Activated CD8-positive, alpha-beta T cell treated with anti-CD3 and anti-CD28 coated beads for 36 hours (primary cell): ENCODE results near the gene MYO18A. TPM values are rescaled to one million over a fixed set of nuclear protein-coding genes. Genes with fewer than 3 reads are reported as not detected.

Source experiments
- ATAC-seq: fragments of 200-7000 bp; cut with Tn5 transposase; one replicate; pipeline ENCODE4 v1.10.0; 2021; ENCODE audit warnings: mild to moderate bottlenecking, moderate library complexity
- CTCF ChIA-PET: fragments of 350-600 bp; sonication (Branson Sonifier 250); formaldehyde crosslinking; loops from one replicate; lab custom pipeline; 2021; ENCODE audit warnings: antibody characterized with exemption; lab: Charles Lee
- POLR2A ChIA-PET: fragments of 350-600 bp; sonication (Branson Sonifier 250); formaldehyde crosslinking; loops from one replicate; lab custom pipeline; 2021; ENCODE audit warnings: antibody characterized with exemption; lab: Charles Lee
- DNase-seq: peaks from one replicate; pipeline ENCODE4 v3.0.0-alpha.2; 2020
- H3K27ac Mint-ChIP-seq: one replicate; pipeline ENCODE4 v1.8.0; 2021; ENCODE audit warnings: mild to moderate bottlenecking, mixed read lengths
- H3K27me3 Mint-ChIP-seq: one replicate; pipeline ENCODE4 v1.8.0; 2021; ENCODE audit warnings: mixed read lengths
- H3K36me3 Mint-ChIP-seq: one replicate; pipeline ENCODE4 v1.8.0; 2021; ENCODE audit warnings: low read depth, mixed read lengths
- H3K4me1 Mint-ChIP-seq: one replicate; pipeline ENCODE4 v1.8.0; 2021; ENCODE audit warnings: low read depth, mixed read lengths
- H3K4me3 Mint-ChIP-seq: one replicate; pipeline ENCODE4 v1.8.0; 2021; ENCODE audit warnings: mild to moderate bottlenecking, moderate library complexity, mixed read lengths
- H3K9me3 Mint-ChIP-seq: one replicate; pipeline ENCODE4 v1.8.0; 2021; ENCODE audit warnings: mixed read lengths
- intact Hi-C: fragments of 100-400 bp; cut with micrococcal nuclease; formaldehyde crosslinking; loops from one replicate; pipeline ENCODE4 v1.10.0; 2022
- total RNA-seq, 2 experiments: library from RNA; stranded (reverse); gene quantifications; one replicate each; pipeline ENCODE4 v1.2.3, GENCODE V29; 2021
- TF ChIP-seq, protein P1 (sequence below): fragments of 200-600 bp; IDR thresholded peaks from one replicate; pipeline ENCODE4 v1.8.0; 2022; ENCODE audit warnings: antibody characterized with exemption, mild to moderate bottlenecking

Gene MYO18A
- total RNA-seq, 2 experiments from 2014 or later, result 27.5 to 29.4 TPM

DNA sequence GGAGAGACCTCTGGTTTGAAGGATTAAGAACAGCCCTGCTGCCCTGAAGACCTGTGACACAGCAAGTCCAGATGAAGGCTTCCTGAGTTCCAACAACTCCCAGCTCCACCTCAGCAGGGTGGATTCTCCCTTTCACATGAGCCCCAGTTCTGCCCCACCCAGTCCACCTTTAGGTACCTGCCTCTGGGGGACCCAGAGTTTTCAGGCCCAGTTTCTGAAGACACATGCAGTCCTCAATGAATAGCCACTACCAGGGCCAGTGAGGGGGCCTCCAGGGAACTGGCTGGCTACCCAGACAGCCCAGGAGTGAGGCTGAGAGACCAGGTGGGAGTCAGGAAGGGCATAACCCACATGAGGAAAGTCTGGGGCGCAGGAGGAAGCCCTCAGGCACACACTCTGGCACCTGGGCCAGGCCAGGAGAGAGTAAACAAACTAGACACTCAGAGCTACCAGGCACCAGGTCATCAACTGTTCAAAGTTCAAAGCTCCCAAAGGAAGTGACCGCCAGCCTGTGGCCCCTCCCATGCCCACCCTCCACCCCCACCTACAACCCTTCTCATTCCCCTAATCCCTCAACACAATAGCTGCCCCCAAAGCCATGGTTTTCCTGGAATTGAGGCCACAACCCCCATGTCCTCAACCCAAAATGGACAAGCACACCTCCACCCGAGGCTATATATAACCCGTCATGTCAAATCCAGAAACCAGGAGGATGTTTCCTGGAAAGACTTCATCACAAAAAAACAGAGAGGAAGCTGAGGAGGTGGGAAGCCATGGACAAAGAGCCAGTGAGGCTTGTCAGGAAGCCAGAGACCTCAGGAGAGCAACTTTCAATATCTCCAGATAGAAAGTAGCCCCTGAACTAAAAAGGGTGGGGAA, 2.1 kb downstream of the MYO18A start:
- Mint-ChIP-seq H3K36me3 (no peaks in the 10 kb centered on the region), H3K4me1 (peaks cover 31% of the 10 kb centered on the region), H3K9me3 (no peaks in the 10 kb centered on the region), H3K27ac (peak overlapping the region; percentile 90), H3K27me3 (no peaks in the 10 kb centered on the region), H3K4me3 (peak overlapping the region; percentile 79)
- POLR2A ChIA-PET, result interaction anchor here (0.6 to 7.9 kb wide), 8 partner anchors 15 to 198 kb away, joined by 3 to 65 read pairs (median 4); no protein-coding TSS in a partner anchor
- ATAC-seq (no peak), DNase-seq (no peak)
- intact Hi-C loops, result no loop called here
- TF ChIP-seq, protein P1, sequence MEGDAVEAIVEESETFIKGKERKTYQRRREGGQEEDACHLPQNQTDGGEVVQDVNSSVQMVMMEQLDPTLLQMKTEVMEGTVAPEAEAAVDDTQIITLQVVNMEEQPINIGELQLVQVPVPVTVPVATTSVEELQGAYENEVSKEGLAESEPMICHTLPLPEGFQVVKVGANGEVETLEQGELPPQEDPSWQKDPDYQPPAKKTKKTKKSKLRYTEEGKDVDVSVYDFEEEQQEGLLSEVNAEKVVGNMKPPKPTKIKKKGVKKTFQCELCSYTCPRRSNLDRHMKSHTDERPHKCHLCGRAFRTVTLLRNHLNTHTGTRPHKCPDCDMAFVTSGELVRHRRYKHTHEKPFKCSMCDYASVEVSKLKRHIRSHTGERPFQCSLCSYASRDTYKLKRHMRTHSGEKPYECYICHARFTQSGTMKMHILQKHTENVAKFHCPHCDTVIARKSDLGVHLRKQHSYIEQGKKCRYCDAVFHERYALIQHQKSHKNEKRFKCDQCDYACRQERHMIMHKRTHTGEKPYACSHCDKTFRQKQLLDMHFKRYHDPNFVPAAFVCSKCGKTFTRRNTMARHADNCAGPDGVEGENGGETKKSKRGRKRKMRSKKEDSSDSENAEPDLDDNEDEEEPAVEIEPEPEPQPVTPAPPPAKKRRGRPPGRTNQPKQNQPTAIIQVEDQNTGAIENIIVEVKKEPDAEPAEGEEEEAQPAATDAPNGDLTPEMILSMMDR, result no peak
- CTCF ChIA-PET, result interaction anchor here (0.7 to 10.1 kb wide), 8 partner anchors 15 to 192 kb away, joined by 3 to 355 read pairs (median 18); no protein-coding TSS in a partner anchor

DNA sequence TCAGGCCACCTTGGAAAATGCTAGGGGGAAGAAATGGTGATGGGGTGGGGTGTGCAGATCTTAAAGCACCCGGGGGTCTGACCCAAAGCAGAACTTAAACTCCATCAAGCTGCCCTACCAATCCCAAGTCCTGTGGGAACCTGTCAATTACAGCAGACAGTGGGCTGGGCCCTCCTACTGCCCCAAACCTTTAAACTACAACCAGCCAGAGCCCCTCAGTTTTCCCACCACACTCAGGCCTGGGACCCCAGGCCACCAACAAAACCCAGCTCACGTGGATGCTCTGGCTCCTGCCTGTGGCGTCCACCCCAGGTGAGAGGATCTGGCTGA, 2.7 kb downstream of the MYO18A start:
- H3K27me3 Mint-ChIP-seq, result no peaks in the 10 kb centered on the region
- no peaks in the 10 kb centered on the region for H3K36me3 Mint-ChIP-seq
- TF ChIP-seq, protein P1, result no peak
- no peak for DNase-seq
- peak overlapping the region; percentile 79 for H3K4me3 Mint-ChIP-seq
- intact Hi-C loops, result no loop called here
- no peak for ATAC-seq
- peaks cover 31% of the 10 kb centered on the region for H3K4me1 Mint-ChIP-seq
- H3K9me3 Mint-ChIP-seq, result no peaks in the 10 kb centered on the region
- peak overlapping the region; percentile 90 for H3K27ac Mint-ChIP-seq
- ChIA-PET CTCF (interaction anchor here (0.7 to 10.1 kb wide), 10 partner anchors 12 to 192 kb away, joined by 3 to 355 read pairs (median 8); no protein-coding TSS in a partner anchor), POLR2A (interaction anchor here (1.5 to 7.9 kb wide), 4 partner anchors 15 to 49 kb away, joined by 3 to 65 read pairs (median 6); no protein-coding TSS in a partner anchor)

DNA sequence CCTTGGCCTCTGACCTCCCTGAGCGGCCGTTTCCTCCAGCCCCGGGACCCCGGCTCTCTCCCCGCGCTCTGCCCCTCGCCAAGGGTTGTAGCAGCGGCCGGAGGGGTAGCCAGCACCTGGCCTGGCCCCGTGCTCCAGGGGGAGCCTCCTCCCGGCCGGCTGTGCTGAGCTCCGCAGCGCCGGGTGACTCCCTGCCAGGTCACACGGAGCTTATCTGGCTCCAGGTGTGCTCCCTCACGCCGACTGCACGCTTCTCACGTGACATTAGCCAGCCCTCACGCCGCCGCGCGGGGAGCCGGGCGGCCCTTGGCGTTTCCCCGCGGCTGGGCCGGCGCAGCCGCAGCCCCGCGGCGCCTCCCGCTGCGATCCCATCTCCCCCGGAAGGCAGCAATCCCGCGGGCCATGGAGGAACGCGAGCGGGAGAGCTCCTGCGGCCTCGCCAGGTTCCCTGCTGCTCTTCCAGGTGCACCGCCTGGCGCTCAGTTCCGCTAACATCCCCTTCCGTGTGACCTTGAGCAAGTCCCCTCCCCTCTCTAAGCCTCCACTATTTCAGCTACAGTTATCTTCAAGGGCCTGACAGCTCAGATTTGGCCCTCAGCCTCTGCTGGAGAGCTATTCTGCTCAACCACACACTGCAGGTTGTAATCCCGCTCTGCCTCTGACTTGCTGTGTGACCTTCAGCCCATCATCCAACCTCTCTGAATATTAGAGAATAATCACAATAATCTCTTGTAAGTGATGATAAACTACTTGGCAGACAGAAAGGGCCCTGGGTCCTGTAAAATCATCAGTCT, 3.4 kb downstream of the MYO18A start:
- no peaks in the 10 kb centered on the region for H3K9me3 Mint-ChIP-seq
- H3K36me3 Mint-ChIP-seq, result no peaks in the 10 kb centered on the region
- CTCF ChIA-PET, result interaction anchor here (0.9 to 10.1 kb wide), 13 partner anchors 10 to 193 kb away, joined by 3 to 355 read pairs (median 5); no protein-coding TSS in a partner anchor
- TF ChIP-seq, protein P1, result no peak
- peak overlapping the region; percentile 79 for H3K4me3 Mint-ChIP-seq
- H3K27ac Mint-ChIP-seq, result peak overlapping the region; percentile 90
- peak; percentile 40 for ATAC-seq
- no peaks in the 10 kb centered on the region for H3K27me3 Mint-ChIP-seq
- DNase-seq, result peak; percentile 61
- POLR2A ChIA-PET, result interaction anchor here (1.0 to 7.9 kb wide), 8 partner anchors 13 to 224 kb away, joined by 3 to 65 read pairs (median 6); no protein-coding TSS in a partner anchor
- intact Hi-C loops, result no loop called here
- peaks cover 31% of the 10 kb centered on the region for H3K4me1 Mint-ChIP-seq

DNA sequence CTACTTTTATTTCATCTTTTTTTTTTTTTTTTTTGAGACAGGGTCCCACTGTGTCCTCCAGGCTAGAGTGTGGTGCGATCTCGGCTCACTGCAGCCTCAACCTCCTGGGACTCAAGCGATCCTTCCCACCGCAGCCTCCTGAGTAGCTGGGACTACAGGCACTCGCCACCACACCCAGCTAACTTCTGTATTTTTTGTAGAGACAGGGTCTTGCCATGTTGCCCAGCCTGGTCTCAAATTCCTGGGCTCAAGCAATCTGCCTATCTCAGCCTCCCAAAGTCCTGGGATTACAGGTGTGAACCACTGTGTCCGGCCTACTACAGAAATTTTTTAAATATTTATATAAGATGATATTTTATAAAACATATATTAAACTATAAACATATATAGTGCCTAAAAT, 4.8 kb downstream of the MYO18A start:
- no peak overlapping the region for H3K4me3 Mint-ChIP-seq
- TF ChIP-seq, protein P1, result no peak
- H3K27ac Mint-ChIP-seq, result no peak overlapping the region
- POLR2A ChIA-PET, result interaction anchor here (2.2 to 7.9 kb wide), 2 partner anchors 23 to 27 kb away, joined by 6 to 65 read pairs; no protein-coding TSS in a partner anchor
- intact Hi-C loops, result no loop called here
- no peaks in the 10 kb centered on the region for H3K9me3 Mint-ChIP-seq
- peaks cover 26% of the 10 kb centered on the region for H3K4me1 Mint-ChIP-seq
- ATAC-seq, result no peak
- no peaks in the 10 kb centered on the region for H3K27me3 Mint-ChIP-seq
- H3K36me3 Mint-ChIP-seq, result no peaks in the 10 kb centered on the region
- CTCF ChIA-PET, result interaction anchor here (0.6 to 10.1 kb wide), 7 partner anchors 11 to 949 kb away, joined by 3 to 355 read pairs (median 8); no protein-coding TSS in a partner anchor
- no peak for DNase-seq
